Ovary (tissue), 10 donors: ENCODE measurements around the gene HLA-DRB5. TPM values are rescaled to one million over a fixed set of nuclear protein-coding genes. Genes with fewer than 3 reads are reported as not detected.
"Not testable (repeated sequence)": the region's sequence is repeated elsewhere in the genome, so short reads cannot be mapped to it uniquely, and the experiment has no call there.

Experiments used
- DNase-seq, 5 donors: peaks; one replicate each; pipeline ENCODE4 v3.0.0-alpha.2; 2019 to 2020
- H3K27ac ChIP-seq, 2 donors: fragments of 200-600 bp; one replicate each; pipeline versions ENCODE4 v1.5.1 to v1.8.0; 2019 to 2022
- H3K27me3 ChIP-seq: fragments of 200-600 bp; one replicate; pipeline ENCODE4 v1.8.0; 2022
- H3K36me3 ChIP-seq: fragments of 200-600 bp; sonication (generic); one replicate; pipeline ENCODE4 v1.5.1; 2019
- H3K4me1 ChIP-seq: one replicate; pipeline ENCODE4 v1.8.1; 2013; ENCODE audit warnings: mild to moderate bottlenecking, moderate library complexity; ENCODE audit not compliant: insufficient read depth
- H3K4me3 ChIP-seq: fragments of 200-600 bp; sonication (generic); one replicate; pipeline ENCODE4 v1.5.1; 2017
- H3K9me3 ChIP-seq, 2 donors: fragments of 200-600 bp in 1 of 2; sonication (generic) in 1 of 2; one replicate each; pipeline versions ENCODE4 v1.5.1 to v1.8.1; 2013 to 2019; ENCODE audit warnings: mild to moderate bottlenecking in 1 of 2, moderate library complexity in 1 of 2
- EP300 ChIP-seq: sonication (generic); formaldehyde crosslinking; IDR thresholded peaks from one replicate; pipeline ENCODE4 v1.6.1; 2017; ENCODE audit warnings: antibody characterized with exemption
- POLR2A ChIP-seq: fragments of 450-650 bp; IDR thresholded peaks from one replicate; pipeline ENCODE4 v1.6.1; 2017; ENCODE audit warnings: antibody characterized with exemption, mild to moderate bottlenecking, moderate library complexity
- WGBS, 3 donors: extraction: QIAGEN DNeasy Blood & Tissue Kit in 1 of 3; methylation state at CpG; one replicate each; pipeline versions ENCODE4 v1.1.5 to v1.1.7; 2013 to 2017; 5-methylcytosine and 5-hydroxymethylcytosine counted together
- intact Hi-C, 4 donors: fragments of 100-400 bp; cut with DNase I; formaldehyde crosslinking; loops; one replicate each; pipeline versions ENCODE4 v1.11.0 to v1.15.1; 2022 to 2023
- long read RNA-seq, 3 donors: library from polyadenylated mRNA in 2 of 3; unstranded in 2 of 3; transcript quantifications; one replicate each; pipeline ENCODE4 v2.0.0 and lab custom pipeline, GENCODE V29; 2021 to 2026
- polyA plus RNA-seq, 2 donors: library from polyadenylated mRNA; stranded (reverse); fragments of 200-250 nt in 1 of 2; fragments of 350-450 nt in 1 of 2; fragmentation: Illumina TruSeq in 1 of 2; extraction: RNeasy Lipid Tissue Mini Kit (QIAGEN cat#74804) in 1 of 2; gene quantifications; one replicate each; pipeline ENCODE4 v1.2.3, GENCODE V29; 2013 to 2014
- total RNA-seq, 7 donors: library from RNA; depleted of rRNA in 2 of 7; stranded (reverse); fragments of >200 nt in 2 of 7; fragmentation: NEBNext Ultra II Directional in 3 of 7; extraction: Animal tissue kit (Norgen Biotek cat#: 25700) in 3 of 7; gene quantifications; one replicate each; pipeline versions ENCODE4 v1.1.0 to v1.2.4, GENCODE V29; 2016 to 2023
- TF ChIP-seq, protein P1 (sequence below), 3 donors: fragments of 450-650 bp in 2 of 3; fragments of 200-600 bp in 1 of 3; IDR thresholded peaks; one replicate each; pipeline versions ENCODE4 v1.5.1 to v1.8.0; 2016 to 2022; ENCODE audit warnings: antibody characterized with exemption in 3 of 3, mild to moderate bottlenecking in 1 of 3
- donor health status: DM: no; HTN: no; CAD: no; lungs with moderate emphysema.
- donor health status: DM: no; HTN: no; CAD: no.
- donor health status: Bipolar disorder and iron deficiency.
- donor health status: DM: yes; HTN: yes; CAD: no.
- donor health status: DM: no; HTN: no; CAD: no.
- donor health status: DM: yes; HTN: yes; CAD: no.

The HLA-DRB5 gene
- total RNA-seq: 100 to 1,000 TPM in 1 of 7 donors, 10 to 100 TPM in 4, under 1 TPM in 2; 0.72 to 113 (median 16.5) TPM
- 10 to 100 TPM in 1 of 2 donors, under 1 TPM in 1; 0.41 to 61.4 TPM for polyA plus RNA-seq
- long read RNA-seq, donor 1, transcript HLA-DRB5-201 (6 exons, 1,260 nt): major isoform, 38 of 62 reads
- long read RNA-seq, donor 1, partial matches to known transcripts: 16 of 62 reads
- long read RNA-seq, donor 1, other reads (novel, unspliced or antisense): 8 of 62 reads
- long read RNA-seq, donor 2, partial matches to known transcripts: 0 of 1 reads
- long read RNA-seq, donor 2, other reads (novel, unspliced or antisense): 0 of 1 reads
- long read RNA-seq, donor 3: 0 reads

DNA sequence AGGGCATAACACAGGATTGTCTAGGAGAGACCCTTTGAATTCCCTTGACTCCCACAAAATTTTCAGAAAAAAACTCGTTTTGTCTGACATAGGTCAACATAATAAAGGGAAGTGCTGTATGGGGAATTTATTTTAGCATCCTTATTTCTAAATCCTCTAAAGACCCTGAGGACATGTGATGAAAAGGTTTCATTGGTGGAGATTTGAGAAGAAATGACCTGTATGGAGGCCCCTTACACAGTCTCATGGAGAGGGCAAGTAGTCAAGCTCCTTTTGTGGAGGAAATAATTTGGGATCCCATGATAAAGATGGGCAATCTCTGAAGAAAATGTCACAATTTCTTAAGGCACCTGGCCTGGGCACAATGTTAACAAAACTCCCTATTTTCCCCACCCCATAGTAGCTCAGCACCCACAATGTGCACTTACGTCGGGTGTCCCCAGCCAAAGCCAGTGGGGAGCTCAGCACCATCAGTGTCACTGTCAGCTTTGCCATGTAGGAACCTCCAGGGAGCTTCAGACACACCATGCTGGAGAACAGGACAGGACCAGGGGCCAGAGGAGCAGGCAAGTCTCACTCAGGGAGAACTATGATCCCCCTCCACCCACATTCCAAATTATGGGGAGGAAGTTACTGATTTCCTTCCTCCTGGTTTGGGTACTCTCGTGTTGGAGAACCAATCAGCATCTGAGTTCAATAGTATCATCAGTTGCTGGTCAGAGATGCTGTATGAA is at the start of gene HLA-DRB5:
Gene HLA-DRB5, minus strand, starts transcription at position 591 of the 734 bp plus-strand sequence. Its CDS starts 63 bp downstream, at position 528.
- H3K27me3 ChIP-seq: no peaks in the 10 kb centered on the region
- no peak within 1 kb of the TSS for H3K27ac ChIP-seq
- H3K4me3 ChIP-seq: no peak within 1 kb of the TSS
- intact Hi-C loops: loop anchor here in 1 of 4 donors (10.0 kb wide), 1 partner anchor 55 kb away; the partner anchor contains the start of gene HLA-DRB1
- peak in 1 of 5 donors; percentile 8 for DNase-seq
- no peaks in the 10 kb centered on the region for H3K36me3 ChIP-seq
- H3K4me1 ChIP-seq: no peaks in the 10 kb centered on the region
- H3K9me3 ChIP-seq: no peaks in the 10 kb centered on the region
- 4 to 26% (median 22%) methylated on average over 3 to 4 of the region's 4 CpGs for WGBS, 3 donors
- TF ChIP-seq, protein P1, sequence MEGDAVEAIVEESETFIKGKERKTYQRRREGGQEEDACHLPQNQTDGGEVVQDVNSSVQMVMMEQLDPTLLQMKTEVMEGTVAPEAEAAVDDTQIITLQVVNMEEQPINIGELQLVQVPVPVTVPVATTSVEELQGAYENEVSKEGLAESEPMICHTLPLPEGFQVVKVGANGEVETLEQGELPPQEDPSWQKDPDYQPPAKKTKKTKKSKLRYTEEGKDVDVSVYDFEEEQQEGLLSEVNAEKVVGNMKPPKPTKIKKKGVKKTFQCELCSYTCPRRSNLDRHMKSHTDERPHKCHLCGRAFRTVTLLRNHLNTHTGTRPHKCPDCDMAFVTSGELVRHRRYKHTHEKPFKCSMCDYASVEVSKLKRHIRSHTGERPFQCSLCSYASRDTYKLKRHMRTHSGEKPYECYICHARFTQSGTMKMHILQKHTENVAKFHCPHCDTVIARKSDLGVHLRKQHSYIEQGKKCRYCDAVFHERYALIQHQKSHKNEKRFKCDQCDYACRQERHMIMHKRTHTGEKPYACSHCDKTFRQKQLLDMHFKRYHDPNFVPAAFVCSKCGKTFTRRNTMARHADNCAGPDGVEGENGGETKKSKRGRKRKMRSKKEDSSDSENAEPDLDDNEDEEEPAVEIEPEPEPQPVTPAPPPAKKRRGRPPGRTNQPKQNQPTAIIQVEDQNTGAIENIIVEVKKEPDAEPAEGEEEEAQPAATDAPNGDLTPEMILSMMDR (IDR thresholded peaks at IDR 0.05): no peak
- no peak for TF ChIP-seq POLR2A
- no peak for TF ChIP-seq EP300

DNA sequence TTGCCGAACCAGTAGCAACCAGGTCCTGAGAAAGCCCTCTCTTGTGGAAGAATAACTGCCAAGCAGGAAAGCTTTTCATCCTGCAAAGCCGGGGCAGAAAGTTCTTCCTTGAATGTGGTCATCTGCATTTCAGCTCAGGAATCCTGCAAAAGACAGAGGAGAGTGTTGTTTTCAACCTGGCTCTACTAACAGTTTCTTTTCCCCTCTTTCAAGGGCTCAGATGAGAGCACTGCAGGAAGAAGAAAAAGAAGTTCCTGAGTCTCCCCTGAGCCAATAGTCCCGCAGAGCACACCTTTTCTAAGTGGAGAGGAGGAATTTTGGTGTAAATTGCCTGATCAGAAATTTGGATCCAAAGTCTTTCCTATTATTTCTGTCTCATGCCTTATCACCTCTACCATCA is 48.9 kb upstream of the HLA-DRB5 start:
- no peak overlapping the region for H3K4me3 ChIP-seq
- H3K9me3 ChIP-seq: no peaks in the 10 kb centered on the region
- intact Hi-C loops: loop anchor here in 1 of 4 donors (10.0 kb wide), 1 partner anchor 64 kb away; no protein-coding TSS in a partner anchor
- no peaks in the 10 kb centered on the region for H3K27me3 ChIP-seq
- TF ChIP-seq POLR2A (no peak), EP300 (no peak)
- TF ChIP-seq, protein P1 (IDR thresholded peaks at IDR 0.05): no peak
- no peaks in the 10 kb centered on the region for H3K36me3 ChIP-seq
- no peak overlapping the region for H3K27ac ChIP-seq
- no peaks in the 10 kb centered on the region for H3K4me1 ChIP-seq
- no peak for DNase-seq
- WGBS, 3 donors: 0 to 53% (median 0%) methylated on average over 3 of the region's 3 CpGs

DNA sequence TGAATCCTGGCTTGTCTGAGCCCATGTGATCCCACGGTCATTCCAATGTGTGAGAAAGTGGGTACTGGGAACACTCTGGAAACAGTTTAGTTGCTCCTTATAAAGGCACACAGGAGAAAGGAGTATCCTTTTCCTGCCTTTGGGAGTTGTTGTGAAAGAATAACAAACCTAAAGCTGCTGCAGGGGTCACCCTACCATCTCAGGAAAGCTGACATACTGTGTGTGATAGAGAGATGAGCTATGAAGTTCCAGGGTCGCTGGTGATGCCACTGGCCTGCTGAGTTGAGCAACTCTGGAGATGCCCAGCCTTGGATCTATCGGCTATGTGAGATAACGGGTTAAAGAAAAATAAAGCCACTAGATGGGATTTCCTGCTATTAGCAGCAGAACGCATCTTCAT is 47.4 kb upstream of the HLA-DRB5 start:
- H3K9me3 ChIP-seq, H3K4me1 ChIP-seq, H3K27ac ChIP-seq, H3K27me3 ChIP-seq, H3K36me3 ChIP-seq, DNase-seq, H3K4me3 ChIP-seq: not testable (repeated sequence)
- 13 to 63% (median 21%) methylated on average over 5 of the region's 5 CpGs for WGBS, 3 donors
- intact Hi-C loops: loop anchor here in 1 of 4 donors (10.0 kb wide), 1 partner anchor 63 kb away; no protein-coding TSS in a partner anchor

DNA sequence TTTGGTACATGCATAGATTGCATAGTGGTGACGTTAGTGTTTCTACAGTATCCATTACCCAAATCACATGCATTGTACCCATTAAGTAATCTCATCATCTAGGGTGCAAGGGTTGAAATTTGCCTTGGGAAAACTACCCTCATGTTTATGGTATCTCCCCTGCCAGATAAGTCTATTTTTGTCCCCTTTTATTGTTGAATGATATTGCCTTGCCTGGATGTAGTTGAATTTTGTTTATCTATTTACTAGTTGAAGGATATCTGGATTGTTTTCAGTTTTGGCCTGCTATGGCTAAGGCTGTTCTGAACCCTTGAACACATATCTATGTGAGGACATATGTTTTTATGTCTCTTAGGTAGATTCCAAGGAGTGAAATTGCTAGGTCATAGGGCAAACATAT is 46.2 kb upstream of the HLA-DRB5 start:
- no peaks in the 10 kb centered on the region for H3K36me3 ChIP-seq
- no peak overlapping the region for H3K4me3 ChIP-seq
- WGBS, 3 donors: 59 to 86% (median 82%) methylated on average over 1 of the region's 1 CpG
- no peak for TF ChIP-seq POLR2A
- TF ChIP-seq, protein P1 (IDR thresholded peaks at IDR 0.05): no peak
- no peak for TF ChIP-seq EP300
- no peak for DNase-seq
- no peaks in the 10 kb centered on the region for H3K9me3 ChIP-seq
- H3K4me1 ChIP-seq: no peaks in the 10 kb centered on the region
- no peaks in the 10 kb centered on the region for H3K27me3 ChIP-seq
- intact Hi-C loops: loop anchor here in 1 of 4 donors (10.0 kb wide), 1 partner anchor 61 kb away; no protein-coding TSS in a partner anchor
- no peak overlapping the region for H3K27ac ChIP-seq
